Hepatocyte (in vitro differentiated cells): ENCODE data around the gene OR6C75.
"Not testable (repeated sequence)": the region's sequence is repeated elsewhere in the genome, so short reads cannot be mapped to it uniquely, and the experiment has no call there.

Experiments
- EZH2 ChIP-seq: fragments of 200-600 bp; sonication (generic); IDR thresholded peaks from 2 replicates; pipeline ENCODE4 v1.6.1; 2016; ENCODE audit warnings: antibody characterized with exemption, mild to moderate bottlenecking, borderline replicate concordance
- EZH2phosphoT487 ChIP-seq: fragments of 200-600 bp; sonication (generic); IDR thresholded peaks from one replicate; pipeline ENCODE4 v1.6.1; 2018; ENCODE audit warnings: antibody characterized with exemption, mild to moderate bottlenecking, low read depth, moderate library complexity; ENCODE audit not compliant: unreplicated experiment, severe bottlenecking
- TF ChIP-seq, protein P1 (sequence below): fragments of 200-600 bp; sonication (generic); IDR thresholded peaks from 2 replicates; pipeline ENCODE4 v1.5.1; 2016; ENCODE audit warnings: antibody characterized with exemption, mild to moderate bottlenecking; ENCODE audit not compliant: poor library complexity

DNA sequence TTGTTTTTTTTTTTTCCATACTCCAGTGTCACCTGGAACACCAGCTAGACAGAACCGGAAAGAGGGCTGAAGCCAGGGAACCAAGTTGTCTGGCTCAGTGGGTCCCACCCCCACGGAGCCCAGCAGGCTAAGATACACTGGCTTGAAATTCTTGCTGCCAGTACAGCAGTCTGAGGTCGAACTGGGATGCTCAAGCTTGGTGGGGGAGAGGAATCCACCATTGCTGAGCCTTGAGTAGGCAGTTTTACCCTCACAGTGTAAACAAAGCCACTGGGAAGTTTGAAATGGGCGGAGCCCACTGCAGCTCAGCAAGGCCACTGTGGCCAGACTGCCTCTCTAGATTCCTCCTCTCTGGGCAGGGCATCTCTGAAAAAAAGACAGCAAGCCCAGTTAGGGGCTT, 7.4 kb upstream of the OR6C75 start:
- TF ChIP-seq, protein P1, sequence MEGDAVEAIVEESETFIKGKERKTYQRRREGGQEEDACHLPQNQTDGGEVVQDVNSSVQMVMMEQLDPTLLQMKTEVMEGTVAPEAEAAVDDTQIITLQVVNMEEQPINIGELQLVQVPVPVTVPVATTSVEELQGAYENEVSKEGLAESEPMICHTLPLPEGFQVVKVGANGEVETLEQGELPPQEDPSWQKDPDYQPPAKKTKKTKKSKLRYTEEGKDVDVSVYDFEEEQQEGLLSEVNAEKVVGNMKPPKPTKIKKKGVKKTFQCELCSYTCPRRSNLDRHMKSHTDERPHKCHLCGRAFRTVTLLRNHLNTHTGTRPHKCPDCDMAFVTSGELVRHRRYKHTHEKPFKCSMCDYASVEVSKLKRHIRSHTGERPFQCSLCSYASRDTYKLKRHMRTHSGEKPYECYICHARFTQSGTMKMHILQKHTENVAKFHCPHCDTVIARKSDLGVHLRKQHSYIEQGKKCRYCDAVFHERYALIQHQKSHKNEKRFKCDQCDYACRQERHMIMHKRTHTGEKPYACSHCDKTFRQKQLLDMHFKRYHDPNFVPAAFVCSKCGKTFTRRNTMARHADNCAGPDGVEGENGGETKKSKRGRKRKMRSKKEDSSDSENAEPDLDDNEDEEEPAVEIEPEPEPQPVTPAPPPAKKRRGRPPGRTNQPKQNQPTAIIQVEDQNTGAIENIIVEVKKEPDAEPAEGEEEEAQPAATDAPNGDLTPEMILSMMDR, result not testable (repeated sequence)
- TF ChIP-seq EZH2phosphoT487, EZH2: not testable (repeated sequence)
